H1 (cell line): Measurements from ENCODE around the gene SPIRE2.

ENCODE experiments used
- CTCF ChIP-seq, 3 experiments: IDR thresholded peaks; 1 replicate in 2 of 3; 2 replicates in 1 of 3; pipeline versions ENCODE4 v1.5.1 to v1.6.1; 2011; ENCODE audit warnings: low read length in 3 of 3, mild to moderate bottlenecking in 3 of 3, inconsistent platforms in 2 of 3, low read depth in 1 of 3, moderate library complexity in 1 of 3; ENCODE audit not compliant: insufficient read depth in 1 of 3; ENCODE audit errors: control extremely low read depth in 1 of 3
- EZH2 ChIP-seq: fragments of 200-600 bp; sonication (generic); IDR thresholded peaks from 2 replicates; pipeline ENCODE4 v1.7.1; 2012; ENCODE audit warnings: low read depth, mild to moderate bottlenecking, moderate library complexity, low read length, inconsistent platforms; ENCODE audit not compliant: severe bottlenecking
- HDAC2 ChIP-seq, 2 experiments: fragments of 300-600 bp in 1 of 2; sonication (generic) in 1 of 2; IDR thresholded peaks; 2 replicates each; pipeline ENCODE4 v1.6.1; 2011 to 2012; ENCODE audit warnings: low read depth in 2 of 2, low read length in 2 of 2, mild to moderate bottlenecking in 2 of 2, moderate library complexity in 2 of 2, borderline replicate concordance in 1 of 2, inconsistent platforms in 1 of 2
- NRF1 ChIP-seq: IDR thresholded peaks from 2 replicates; pipeline ENCODE4 v1.6.1; 2011; ENCODE audit warnings: mild to moderate bottlenecking, low read depth, low read length, improper control_type of control experiment
- POLR2A ChIP-seq, 2 experiments: IDR thresholded peaks; 1 replicate in 1 of 2; 2 replicates in 1 of 2; pipeline ENCODE4 v1.6.1; 2011; ENCODE audit warnings: low read depth in 2 of 2, low read length in 2 of 2, mild to moderate bottlenecking in 2 of 2; ENCODE audit errors: control extremely low read depth in 1 of 2
- POLR2AphosphoS5 ChIP-seq: IDR thresholded peaks from 2 replicates; pipeline ENCODE4 v1.6.1; 2011; ENCODE audit warnings: low read depth, low read length
- SRF ChIP-seq: IDR thresholded peaks from 2 replicates; pipeline ENCODE4 v1.6.1; 2011; ENCODE audit warnings: mild to moderate bottlenecking, low read depth, low read length, moderate library complexity
- TF ChIP-seq, protein P1 (sequence below): IDR thresholded peaks from 2 replicates; pipeline ENCODE4 v1.6.1; 2012; ENCODE audit warnings: inconsistent platforms
- TF ChIP-seq, protein P2 (sequence below): IDR thresholded peaks from 2 replicates; pipeline ENCODE4 v1.6.1; 2011; ENCODE audit warnings: low read depth, mild to moderate bottlenecking, low read length; ENCODE audit not compliant: insufficient read depth

DNA sequence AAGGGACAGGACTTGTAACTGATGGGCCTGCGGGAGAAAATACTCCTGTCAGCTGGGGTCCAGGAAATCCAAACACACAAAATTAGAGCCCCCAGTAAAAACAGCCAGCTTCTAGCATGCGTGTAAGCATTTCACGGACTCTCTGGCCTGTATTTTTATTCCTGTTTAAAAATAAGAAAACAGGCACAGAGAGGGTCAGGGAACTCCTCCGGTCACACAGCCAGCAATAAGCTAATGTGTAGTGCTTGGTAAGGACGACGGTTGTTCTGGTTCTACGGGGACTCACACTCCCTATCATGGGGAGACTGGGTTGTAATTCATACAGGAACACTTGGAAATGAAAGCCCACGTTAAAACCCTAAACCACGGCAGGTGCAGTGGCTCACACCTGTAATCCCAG lies 43.6 kb downstream of the SPIRE2 start:
- TF ChIP-seq, protein P1, sequence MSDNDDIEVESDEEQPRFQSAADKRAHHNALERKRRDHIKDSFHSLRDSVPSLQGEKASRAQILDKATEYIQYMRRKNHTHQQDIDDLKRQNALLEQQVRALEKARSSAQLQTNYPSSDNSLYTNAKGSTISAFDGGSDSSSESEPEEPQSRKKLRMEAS, result no peak
- TF ChIP-seq, protein P2, sequence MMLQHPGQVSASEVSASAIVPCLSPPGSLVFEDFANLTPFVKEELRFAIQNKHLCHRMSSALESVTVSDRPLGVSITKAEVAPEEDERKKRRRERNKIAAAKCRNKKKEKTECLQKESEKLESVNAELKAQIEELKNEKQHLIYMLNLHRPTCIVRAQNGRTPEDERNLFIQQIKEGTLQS, result no peak
- TF ChIP-seq CTCF (IDR thresholded peaks at IDR 0.05; ENCODE audit: control extremely low read depth in 1 of 3, insufficient read depth in 1 of 3, low read depth in 1 of 3, low read length in 3 of 3), result no peak
- no peak for TF ChIP-seq POLR2AphosphoS5
- no peak for TF ChIP-seq EZH2
- TF ChIP-seq POLR2A (IDR thresholded peaks at IDR 0.05; ENCODE audit: control extremely low read depth in 1 of 2, low read depth in 2 of 2, low read length in 2 of 2), result no peak
- TF ChIP-seq HDAC2 (IDR thresholded peaks at IDR 0.05; ENCODE audit: borderline replicate concordance in 1 of 2, low read depth in 2 of 2, low read length in 2 of 2), result no peak
- no peak for TF ChIP-seq NRF1
- TF ChIP-seq SRF, result no peak
